SK-N-MC (cell line): ENCODE results near the gene S100A7A.

ENCODE experiments used
- EZH2 ChIP-seq: fragments of 200-600 bp; sonication (generic); IDR thresholded peaks from one replicate; pipeline ENCODE4 v1.6.1; 2017; ENCODE audit warnings: antibody characterized with exemption
- POLR2AphosphoS5 ChIP-seq: IDR thresholded peaks from 2 replicates; pipeline ENCODE4 v1.6.1; 2012; ENCODE audit warnings: mild to moderate bottlenecking, low read depth, low read length, borderline replicate concordance

DNA sequence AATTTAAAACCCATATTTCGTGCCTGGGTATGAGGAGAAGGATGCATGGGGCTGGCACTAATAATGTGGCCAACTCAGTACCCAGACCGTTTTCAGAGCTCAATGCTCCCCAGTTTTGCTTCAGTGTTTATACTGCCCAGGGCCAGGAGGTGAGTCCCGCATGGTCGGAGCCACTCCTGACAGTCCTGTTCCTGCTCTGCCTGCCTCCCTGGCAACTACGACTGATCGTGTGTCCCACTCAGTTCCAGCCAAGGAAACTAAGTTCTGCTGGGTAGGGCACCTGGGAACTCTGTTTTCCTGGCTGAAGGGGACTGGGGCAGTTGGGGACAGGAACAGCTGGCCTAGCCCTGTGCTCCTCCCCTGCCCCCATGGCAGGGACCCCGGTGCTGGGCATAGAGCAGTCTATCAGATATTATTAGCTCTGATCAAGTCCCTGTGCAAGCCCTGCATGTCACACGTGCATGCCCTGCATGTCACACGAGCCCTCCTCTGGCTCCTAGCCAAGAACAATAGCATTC lies 25.0 kb downstream of the S100A7A start:
- TF ChIP-seq EZH2 (no peak), POLR2AphosphoS5 (no peak)
